Activated CD8-positive, alpha-beta memory T cell treated with anti-CD3 and anti-CD28 coated beads, Interleukin-2, amount 50 U/mL, for 24 hours (primary cell): ENCODE measurements around the gene WDR77.

Source experiments
- DNase-seq: peaks from one replicate; pipeline ENCODE4 v3.0.0-alpha.2; 2020; ENCODE audit errors: extremely low read depth

Gene WDR77

GRCh38 chr1:111469539-111469938, 20.5 kb upstream of the WDR77 start:
- no peak for DNase-seq

GRCh38 chr1:111468717-111469100, 19.7 kb upstream of the WDR77 start:
- no peak for DNase-seq

- no peak for DNase-seq
These were observed 19.0 kb upstream of the WDR77 start for GRCh38 chr1:111467865-111468716.

GRCh38 chr1:111466480-111466879, 17.4 kb upstream of the WDR77 start:
- DNase-seq = no peak

GRCh38 chr1:111465754-111466153, 16.7 kb upstream of the WDR77 start:
- no peak for DNase-seq

- DNase-seq = no peak
These were observed 14.1 kb upstream of the WDR77 start for GRCh38 chr1:111463029-111463683.

- no peak for DNase-seq
These were observed 13.4 kb upstream of the WDR77 start for GRCh38 chr1:111462370-111463028.

- DNase-seq = no peak
These were observed 12.7 kb upstream of the WDR77 start for GRCh38 chr1:111461765-111462164.

GRCh38 chr1:111455642-111456031, 6.6 kb upstream of the WDR77 start:
- no peak for DNase-seq

- no peak for DNase-seq
These were observed 6.0 kb upstream of the WDR77 start for GRCh38 chr1:111454859-111455641.

- DNase-seq = no peak
These were observed 4.7 kb upstream of the WDR77 start for GRCh38 chr1:111453706-111454105.

- DNase-seq = no peak
These were observed 3.5 kb upstream of the WDR77 start for GRCh38 chr1:111452581-111452980.

GRCh38 chr1:111450185-111450584, 1.1 kb upstream of the WDR77 start:
- no peak for DNase-seq

GRCh38 chr1:111449703-111450017, 604 bp upstream of the WDR77 start:
- DNase-seq = no peak

GRCh38 chr1:111448482-111448917, 556 bp downstream of the WDR77 start:
- DNase-seq = no peak

GRCh38 chr1:111446967-111447892, 1.8 kb downstream of the WDR77 start:
- DNase-seq = no peak

GRCh38 chr1:111446546-111446945, 2.5 kb downstream of the WDR77 start:
- no peak for DNase-seq

- no peak for DNase-seq
These were observed 5.0 kb downstream of the WDR77 start for GRCh38 chr1:111444031-111444430.

GRCh38 chr1:111442457-111442856, 6.6 kb downstream of the WDR77 start:
- no peak for DNase-seq

- no peak for DNase-seq
These were observed 7.4 kb downstream of the WDR77 start for GRCh38 chr1:111441573-111442192.
